ENCODE data around the gene ZBTB47. TPM values are rescaled to one million over a fixed set of nuclear protein-coding genes. Genes with fewer than 3 reads are reported as not detected.

The ZBTB47 gene
- total RNA-seq, 2 donors from 2014 or later: 0.89 to 1.1 TPM

- ATAC-seq (no peak), DNase-seq (no peak)
- H3K27me3 Mint-ChIP-seq: peaks cover 4% of the 10 kb centered on the region
- peak overlapping the region; percentile 59 for H3K27ac Mint-ChIP-seq
- no peaks in the 10 kb centered on the region for H3K36me3 Mint-ChIP-seq (ENCODE audit: low read depth)
- no peak overlapping the region for H3K4me3 Mint-ChIP-seq
- H3K4me1 Mint-ChIP-seq: peaks cover 21% of the 10 kb centered on the region
- no peaks in the 10 kb centered on the region for H3K9me3 ChIP-seq (ENCODE audit: control insufficient read depth, low read length, poor library complexity, severe bottlenecking)
These were observed 2.6 kb downstream of the ZBTB47 start for GRCh38 chr3:42655980-42656679.

- Mint-ChIP-seq H3K4me3 (no peak overlapping the region), H3K27me3 (peaks cover 4% of the 10 kb centered on the region)
- ATAC-seq: no peak
These were observed 3.4 kb downstream of the ZBTB47 start for GRCh38 chr3:42656680-42657610.

GRCh38 chr3:42657675-42658074 is 4.2 kb downstream of the ZBTB47 start:
- Mint-ChIP-seq H3K27ac (peak overlapping the region; percentile 29), H3K36me3 (ENCODE audit: low read depth) (no peaks in the 10 kb centered on the region), H3K27me3 (no peaks in the 10 kb centered on the region), H3K4me3 (no peak overlapping the region), H3K4me1 (peaks cover 14% of the 10 kb centered on the region)
- H3K9me3 ChIP-seq (ENCODE audit: control insufficient read depth, low read length, poor library complexity, severe bottlenecking): no peaks in the 10 kb centered on the region
- DNase-seq (no peak), ATAC-seq (no peak)

More at GRCh38 chr3:42656680-42657610, 3.4 kb downstream of the ZBTB47 start:
- no peaks in the 10 kb centered on the region for H3K9me3 ChIP-seq (ENCODE audit: control insufficient read depth, low read length, poor library complexity, severe bottlenecking)
- Mint-ChIP-seq H3K27ac (peak overlapping the region; percentile 59), H3K4me1 (peaks cover 20% of the 10 kb centered on the region), H3K36me3 (ENCODE audit: low read depth) (no peaks in the 10 kb centered on the region)
- no peak for DNase-seq

GRCh38 chr3:42658091-42658770 is 4.7 kb downstream of the ZBTB47 start:
- no peaks in the 10 kb centered on the region for H3K9me3 ChIP-seq (ENCODE audit: control insufficient read depth, low read length, poor library complexity, severe bottlenecking)
- H3K27ac Mint-ChIP-seq: peak overlapping the region; percentile 29
- no peak for ATAC-seq
- H3K4me3 Mint-ChIP-seq: no peak overlapping the region
- no peaks in the 10 kb centered on the region for H3K27me3 Mint-ChIP-seq
- DNase-seq: no peak
- no peaks in the 10 kb centered on the region for H3K36me3 Mint-ChIP-seq (ENCODE audit: low read depth)
- peaks cover 10% of the 10 kb centered on the region for H3K4me1 Mint-ChIP-seq

GRCh38 chr3:42658771-42659390 is 5.4 kb downstream of the ZBTB47 start:
- Mint-ChIP-seq H3K27me3 (no peaks in the 10 kb centered on the region), H3K27ac (no peak overlapping the region), H3K4me3 (no peak overlapping the region), H3K4me1 (peaks cover 5% of the 10 kb centered on the region), H3K36me3 (ENCODE audit: low read depth) (no peaks in the 10 kb centered on the region)
- DNase-seq (no peak), ATAC-seq (no peak)
- H3K9me3 ChIP-seq (ENCODE audit: control insufficient read depth, low read length, poor library complexity, severe bottlenecking): no peaks in the 10 kb centered on the region

GRCh38 chr3:42659451-42660130 is 6.1 kb downstream of the ZBTB47 start:
- Mint-ChIP-seq H3K27me3 (no peaks in the 10 kb centered on the region), H3K4me3 (no peak overlapping the region), H3K4me1 (peaks cover 5% of the 10 kb centered on the region), H3K36me3 (ENCODE audit: low read depth) (no peaks in the 10 kb centered on the region), H3K27ac (peak overlapping the region; percentile 60)
- no peak for DNase-seq
- ATAC-seq: no peak
- H3K9me3 ChIP-seq (ENCODE audit: control insufficient read depth, low read length, poor library complexity, severe bottlenecking): no peaks in the 10 kb centered on the region

GRCh38 chr3:42660131-42660715 is 6.7 kb downstream of the ZBTB47 start:
- no peak for DNase-seq
- Mint-ChIP-seq H3K4me3 (no peak overlapping the region), H3K4me1 (peaks cover 5% of the 10 kb centered on the region), H3K27me3 (no peaks in the 10 kb centered on the region), H3K36me3 (ENCODE audit: low read depth) (no peaks in the 10 kb centered on the region), H3K27ac (peak overlapping the region; percentile 60)
- ATAC-seq: no peak
- H3K9me3 ChIP-seq (ENCODE audit: control insufficient read depth, low read length, poor library complexity, severe bottlenecking): no peaks in the 10 kb centered on the region

- DNase-seq (no peak), ATAC-seq (peak; percentile 26)
- peaks cover 5% of the 10 kb centered on the region for H3K4me1 Mint-ChIP-seq
- no peak overlapping the region for H3K4me3 Mint-ChIP-seq
- no peaks in the 10 kb centered on the region for H3K27me3 Mint-ChIP-seq
- H3K36me3 Mint-ChIP-seq (ENCODE audit: low read depth): no peaks in the 10 kb centered on the region
- no peaks in the 10 kb centered on the region for H3K9me3 ChIP-seq (ENCODE audit: control insufficient read depth, low read length, poor library complexity, severe bottlenecking)
- H3K27ac Mint-ChIP-seq: no peak overlapping the region
These were observed 7.4 kb downstream of the ZBTB47 start for GRCh38 chr3:42660898-42661297.

- H3K27me3 Mint-ChIP-seq: no peaks in the 10 kb centered on the region
- H3K36me3 Mint-ChIP-seq (ENCODE audit: low read depth): no peaks in the 10 kb centered on the region
- peak overlapping the region; percentile 19 for H3K4me3 Mint-ChIP-seq
- DNase-seq: no peak
- peaks cover 5% of the 10 kb centered on the region for H3K4me1 Mint-ChIP-seq
- H3K27ac Mint-ChIP-seq: no peak overlapping the region
- no peaks in the 10 kb centered on the region for H3K9me3 ChIP-seq (ENCODE audit: control insufficient read depth, low read length, poor library complexity, severe bottlenecking)
- ATAC-seq: no peak
These were observed 8.1 kb downstream of the ZBTB47 start for GRCh38 chr3:42661593-42662022.

GRCh38 chr3:42662037-42662812 is 8.7 kb downstream of the ZBTB47 start:
- H3K36me3 Mint-ChIP-seq (ENCODE audit: low read depth): no peaks in the 10 kb centered on the region
- peak overlapping the region; percentile 19 for H3K4me3 Mint-ChIP-seq
- no peak for ATAC-seq
- H3K27me3 Mint-ChIP-seq: no peaks in the 10 kb centered on the region
- H3K27ac Mint-ChIP-seq: no peak overlapping the region
- H3K9me3 ChIP-seq (ENCODE audit: control insufficient read depth, low read length, poor library complexity, severe bottlenecking): no peaks in the 10 kb centered on the region
- H3K4me1 Mint-ChIP-seq: peaks cover 5% of the 10 kb centered on the region
- DNase-seq: no peak

GRCh38 chr3:42662813-42663535 is 9.5 kb downstream of the ZBTB47 start:
- no peak overlapping the region for H3K4me3 Mint-ChIP-seq
- DNase-seq: no peak

More at GRCh38 chr3:42662813-42663535, 9.5 kb downstream of the ZBTB47 start:
- H3K27me3 Mint-ChIP-seq: peaks cover 4% of the 10 kb centered on the region
- H3K9me3 ChIP-seq (ENCODE audit: control insufficient read depth, low read length, poor library complexity, severe bottlenecking): no peaks in the 10 kb centered on the region
- H3K4me1 Mint-ChIP-seq: peaks cover 5% of the 10 kb centered on the region
- ATAC-seq: no peak
- H3K27ac Mint-ChIP-seq: no peak overlapping the region
- no peaks in the 10 kb centered on the region for H3K36me3 Mint-ChIP-seq (ENCODE audit: low read depth)

Data from T-helper 17 cell (primary cell).